SK-N-SH treated with all-trans-retinoic acid at 6 μM for 48 hours (cell line): ENCODE data around the gene TNIK.

ENCODE experiments used
- ATAC-seq: fragments of 200-7000 bp; cut with Tn5 transposase; 3 replicates; pipeline ENCODE4 v1.9.1; 2020; ENCODE audit warnings: mild to moderate bottlenecking, moderate library complexity
- ARNTL ChIP-seq: fragments of 450-650 bp; formaldehyde crosslinking; IDR thresholded peaks from 2 replicates; pipeline ENCODE4 v1.5.0; 2020; ENCODE audit warnings: low read depth, mild to moderate bottlenecking, moderate library complexity, borderline replicate concordance
- CREB5 ChIP-seq: fragments of 250-450 bp; sonication (Bioruptor Pico); IDR thresholded peaks from 2 replicates; pipeline ENCODE4 v1.5.1; 2020; ENCODE audit warnings: low read depth, mild to moderate bottlenecking, moderate library complexity
- CSDC2 ChIP-seq: fragments of 250-450 bp; sonication (Bioruptor Pico); IDR thresholded peaks from 2 replicates; pipeline ENCODE4 v1.5.0; 2020; ENCODE audit warnings: mild to moderate bottlenecking, moderate library complexity
- CSRNP3 ChIP-seq: fragments of 250-450 bp; sonication (Bioruptor Pico); IDR thresholded peaks from 2 replicates; pipeline ENCODE4 v1.5.1; 2021; ENCODE audit warnings: mild to moderate bottlenecking, moderate library complexity
- ESRRG ChIP-seq: fragments of 250-450 bp; sonication (Bioruptor Pico); IDR thresholded peaks from 2 replicates; pipeline ENCODE4 v1.6.1; 2021; ENCODE audit warnings: mild to moderate bottlenecking
- GLIS3 ChIP-seq: fragments of 250-450 bp; sonication (Bioruptor Pico); IDR thresholded peaks from 2 replicates; pipeline ENCODE4 v1.5.0; 2020; ENCODE audit warnings: mild to moderate bottlenecking, moderate library complexity
- ISL1 ChIP-seq: fragments of 250-450 bp; sonication (Bioruptor Pico); IDR thresholded peaks from 2 replicates; pipeline ENCODE4 v2.1.2; 2022; ENCODE audit warnings: mild to moderate bottlenecking, moderate library complexity
- OSR1 ChIP-seq: fragments of 250-450 bp; sonication (Bioruptor Pico); IDR thresholded peaks from 2 replicates; pipeline ENCODE4 v1.8.0; 2022; ENCODE audit warnings: moderate library complexity, mild to moderate bottlenecking, inconsistent platforms
- PATZ1 ChIP-seq: fragments of 250-450 bp; sonication (Bioruptor Pico); IDR thresholded peaks from 2 replicates; pipeline ENCODE4 v1.8.0; 2020; ENCODE audit warnings: mild to moderate bottlenecking, moderate library complexity, borderline replicate concordance
- POU6F1 ChIP-seq: fragments of 250-450 bp; sonication (Bioruptor Pico); IDR thresholded peaks from 2 replicates; pipeline ENCODE4 v1.8.0; 2021; ENCODE audit warnings: low read depth, mild to moderate bottlenecking, moderate library complexity, borderline replicate concordance
- PPARA ChIP-seq: fragments of 250-450 bp; sonication (Bioruptor Pico); IDR thresholded peaks from 2 replicates; pipeline ENCODE4 v1.5.0; 2020; ENCODE audit warnings: mild to moderate bottlenecking, borderline replicate concordance
- RARB ChIP-seq: fragments of 250-450 bp; sonication (Bioruptor Pico); IDR thresholded peaks from 2 replicates; pipeline ENCODE4 v1.8.0; 2021; ENCODE audit warnings: mild to moderate bottlenecking, moderate library complexity
- SNAI2 ChIP-seq: fragments of 250-450 bp; sonication (Bioruptor Pico); IDR thresholded peaks from 2 replicates; pipeline ENCODE4 v1.5.0; 2020; ENCODE audit warnings: mild to moderate bottlenecking, moderate library complexity
- TCF4 ChIP-seq: fragments of 250-450 bp; sonication (Bioruptor Pico); IDR thresholded peaks from 2 replicates; pipeline ENCODE4 v1.8.0; 2021; ENCODE audit warnings: mild to moderate bottlenecking, moderate library complexity, borderline replicate concordance
- TOX ChIP-seq: fragments of 250-450 bp; sonication (Bioruptor Pico); IDR thresholded peaks from 2 replicates; pipeline ENCODE4 v1.8.0; 2021; ENCODE audit warnings: mild to moderate bottlenecking, moderate library complexity, borderline replicate concordance
- ZC3H10 ChIP-seq: fragments of 250-450 bp; sonication (Bioruptor Pico); IDR thresholded peaks from 2 replicates; pipeline ENCODE4 v1.5.1; 2021; ENCODE audit warnings: mild to moderate bottlenecking, moderate library complexity
- ZFP3 ChIP-seq: fragments of 250-450 bp; sonication (Bioruptor Pico); IDR thresholded peaks from 2 replicates; pipeline ENCODE4 v1.5.0; 2020; ENCODE audit warnings: mild to moderate bottlenecking, moderate library complexity
- ZFP30 ChIP-seq: fragments of 450-650 bp; formaldehyde crosslinking; IDR thresholded peaks from 2 replicates; pipeline ENCODE4 v1.5.0; 2022; ENCODE audit warnings: mild to moderate bottlenecking, moderate library complexity
- ZNF565 ChIP-seq: fragments of 450-650 bp; formaldehyde crosslinking; conservative IDR thresholded peaks from 2 replicates; pipeline ENCODE4 v1.5.0; 2020; ENCODE audit warnings: low read depth, mild to moderate bottlenecking, moderate library complexity
- ZNF8 ChIP-seq: fragments of 450-650 bp; formaldehyde crosslinking; IDR thresholded peaks from 2 replicates; pipeline ENCODE4 v1.5.0; 2020; ENCODE audit warnings: mild to moderate bottlenecking, moderate library complexity

TNIK gene

GRCh38 chr3:171258316-171258715, 201.9 kb downstream of the TNIK start:
- no peak for TF ChIP-seq ZC3H10 (CRISPR knock-in tag)
- no peak for TF ChIP-seq PPARA (CRISPR knock-in tag)
- no peak for TF ChIP-seq ZNF565 (CRISPR knock-in tag)
- no peak for TF ChIP-seq CSRNP3
- no peak for TF ChIP-seq OSR1 (CRISPR knock-in tag)
- TF ChIP-seq PATZ1 (CRISPR knock-in tag) = no peak
- TF ChIP-seq SNAI2 (CRISPR knock-in tag) = no peak
- no peak for TF ChIP-seq POU6F1 (CRISPR knock-in tag)
- no peak for TF ChIP-seq TCF4 (CRISPR knock-in tag)
- TF ChIP-seq ZNF8 (CRISPR knock-in tag) = no peak
- no peak for TF ChIP-seq RARB (CRISPR knock-in tag)
- TF ChIP-seq ESRRG (CRISPR knock-in tag) = no peak
- TF ChIP-seq ZFP3 (CRISPR knock-in tag) = no peak
- TF ChIP-seq ZFP30 (CRISPR knock-in tag) = no peak
- TF ChIP-seq CSDC2 (CRISPR knock-in tag) = no peak
- TF ChIP-seq GLIS3 (CRISPR knock-in tag) = no peak
- TF ChIP-seq CREB5 = no peak
- TF ChIP-seq, all 23 proteins: peak for 0
- peak; percentile 60 for ATAC-seq

GRCh38 chr3:171257251-171258203, 202.7 kb downstream of the TNIK start:
- ATAC-seq = peak; percentile 82
- TF ChIP-seq ISL1 (0 out of 2 replicates have a peak, but pooled peaks have one; percentile 18), PATZ1 (CRISPR knock-in tag) (no peak)

- TF ChIP-seq ZNF565 (CRISPR knock-in tag) (no peak), ARNTL (CRISPR knock-in tag) (no peak), ZFP30 (CRISPR knock-in tag) (no peak), RARB (CRISPR knock-in tag) (no peak), PATZ1 (CRISPR knock-in tag) (no peak), TOX (no peak), ESRRG (CRISPR knock-in tag) (no peak), SNAI2 (CRISPR knock-in tag) (no peak), ZFP3 (CRISPR knock-in tag) (no peak), ISL1 (no peak), CSDC2 (CRISPR knock-in tag) (no peak), TCF4 (CRISPR knock-in tag) (no peak), PPARA (CRISPR knock-in tag) (no peak)
- TF ChIP-seq, all 23 proteins: peak for 0
- no peak for ATAC-seq
Measured at GRCh38 chr3:171256445-171257250, 203.6 kb downstream of the TNIK start.
